A673 (cell line): Measurements from ENCODE around the gene BGN. TPM values are rescaled to one million over a fixed set of nuclear protein-coding genes. Genes with fewer than 3 reads are reported as not detected.

Experiments used
- BruUV-seq: library from RNA; stranded (reverse); fragments of 400-500 nt; replicated peaks from 2 replicates; lab custom pipeline; 2021; lab: Mats Ljungman, UMichigan
- CTCF ChIA-PET: fragments of 300-600 bp; sonication (Branson Sonifier 250); formaldehyde crosslinking; loops from one replicate; lab custom pipeline; 2022; ENCODE audit warnings: antibody characterized with exemption; lab: Charles Lee
- POLR2A ChIA-PET: fragments of 300-600 bp; sonication (Branson Sonifier 250); formaldehyde crosslinking; loops from one replicate; lab custom pipeline; 2022; ENCODE audit warnings: antibody characterized with exemption; ENCODE audit not compliant: low non-redundant PET; lab: Charles Lee
- DNase-seq: peaks from one replicate; pipeline ENCODE4 v3.0.0-alpha.2; 2015; ENCODE audit warnings: low spot score
- H3K27ac ChIP-seq: fragments of 200-600 bp; sonication (generic); 2 replicates; pipeline ENCODE4 v1.5.1; 2016; ENCODE audit warnings: mixed run types, low read depth, mild to moderate bottlenecking, mixed read lengths, antibody characterized with exemption, low read length; ENCODE audit not compliant: poor library complexity, severe bottlenecking
- H3K27me3 ChIP-seq: fragments of 200-600 bp; sonication (generic); replicated peaks from 2 replicates; pipeline ENCODE4 v1.6.1; 2017; ENCODE audit warnings: mixed run types, low read depth, mild to moderate bottlenecking, mixed read lengths, antibody characterized with exemption, low read length; ENCODE audit not compliant: insufficient read depth, poor library complexity
- H3K36me3 ChIP-seq: fragments of 200-600 bp; sonication (generic); 2 replicates; pipeline ENCODE4 v1.6.1; 2016; ENCODE audit warnings: mixed run types, mild to moderate bottlenecking, mixed read lengths, antibody characterized with exemption, low read length; ENCODE audit not compliant: insufficient read depth, poor library complexity, severe bottlenecking
- H3K4me1 ChIP-seq: fragments of 200-600 bp; sonication (generic); 2 replicates; pipeline ENCODE4 v1.6.1; 2017; ENCODE audit warnings: mixed run types, mild to moderate bottlenecking, mixed read lengths, antibody characterized with exemption, low read length; ENCODE audit not compliant: insufficient read depth, poor library complexity, severe bottlenecking
- H3K4me3 ChIP-seq: fragments of 200-600 bp; sonication (generic); 2 replicates; pipeline ENCODE4 v1.5.1; 2016; ENCODE audit warnings: low read depth, mixed run types, mild to moderate bottlenecking, mixed read lengths, low read length; ENCODE audit not compliant: poor library complexity, severe bottlenecking
- H3K9me3 ChIP-seq: fragments of 200-600 bp; sonication (generic); 2 replicates; pipeline ENCODE4 v1.6.1; 2016; ENCODE audit warnings: mixed run types, low read depth, mild to moderate bottlenecking, mixed read lengths, antibody characterized with exemption, low read length; ENCODE audit not compliant: poor library complexity, severe bottlenecking
- CTCF ChIP-seq: fragments of 300-800, 200-600 bp; sonication (generic); conservative IDR thresholded peaks from 2 replicates; pipeline ENCODE4 v1.5.1; 2017; ENCODE audit warnings: low read depth, mild to moderate bottlenecking, antibody characterized with exemption, low read length, moderate library complexity, mixed read lengths
- EZH2 ChIP-seq: fragments of 200-600 bp; sonication (generic); IDR thresholded peaks from 2 replicates; pipeline ENCODE4 v1.6.1; 2017; ENCODE audit warnings: borderline replicate concordance, low read depth, mild to moderate bottlenecking, mixed read lengths, antibody characterized with exemption, low read length; ENCODE audit not compliant: poor library complexity, severe bottlenecking
- intact Hi-C: fragments of 100-400 bp; cut with micrococcal nuclease; formaldehyde crosslinking; loops from one replicate; pipeline ENCODE4 v1.10.0; 2022; ENCODE audit not compliant: unreplicated experiment
- total RNA-seq: library from RNA; stranded (reverse); gene quantifications from 2 replicates; pipeline ENCODE4 v1.2.3, GENCODE V29; 2021

Gene BGN
- total RNA-seq, 1 experiment from 2014 or later, result 51.8 TPM

DNA sequence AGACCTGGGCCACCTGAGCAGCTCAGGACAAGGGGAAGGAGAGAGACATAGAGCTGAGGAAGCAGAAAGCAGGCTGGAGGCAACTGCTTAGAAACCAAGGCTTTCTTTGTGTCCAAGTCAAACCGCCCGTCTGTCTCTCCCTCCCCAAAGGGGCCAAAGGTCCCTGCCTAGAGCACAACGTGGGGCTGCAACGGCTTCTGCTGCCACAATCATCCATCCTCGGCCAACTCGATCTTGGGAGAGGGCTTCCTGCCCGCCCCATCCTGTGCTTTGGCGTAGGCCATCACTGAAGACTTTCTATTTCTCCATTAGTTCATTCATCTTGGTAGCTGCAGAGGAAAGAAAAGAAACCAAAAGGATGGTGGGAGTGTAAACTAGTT lies 47.2 kb upstream of the BGN start:
- TF ChIP-seq EZH2 (no peak), CTCF (no peak)
- no peak for DNase-seq
- ChIA-PET POLR2A (no interaction called here), CTCF (no interaction called here)
- no TSS peak for BruUV-seq
- H3K9me3 ChIP-seq, result no peaks in the 10 kb centered on the region
- H3K27me3 ChIP-seq, result no peaks in the 10 kb centered on the region
- H3K36me3 ChIP-seq, result no peaks in the 10 kb centered on the region
- intact Hi-C loops, result no loop called here
- H3K27ac ChIP-seq, result no peak overlapping the region
- no peaks in the 10 kb centered on the region for H3K4me1 ChIP-seq
- H3K4me3 ChIP-seq, result no peak overlapping the region

- BruUV-seq, result no TSS peak
- CTCF ChIA-PET, result no interaction called here
- TF ChIP-seq CTCF (no peak), EZH2 (no peak)
Observed at GRCh38 chrX:153448556-153449367, 46.0 kb upstream of the BGN start.

GRCh38 chrX:153449368-153450113 lies 45.2 kb upstream of the BGN start:
- Histone ChIP-seq H3K27me3 (no peaks in the 10 kb centered on the region), H3K4me3 (no peak overlapping the region)
- CTCF ChIA-PET, result no interaction called here

More at GRCh38 chrX:153448556-153449367, 46.0 kb upstream of the BGN start:
- POLR2A ChIA-PET, result no interaction called here
- Histone ChIP-seq H3K9me3 (no peaks in the 10 kb centered on the region), H3K4me3 (no peak overlapping the region), H3K36me3 (no peaks in the 10 kb centered on the region), H3K4me1 (no peaks in the 10 kb centered on the region), H3K27me3 (no peaks in the 10 kb centered on the region), H3K27ac (no peak overlapping the region)
- intact Hi-C loops, result no loop called here
- no peak for DNase-seq

More at GRCh38 chrX:153449368-153450113, 45.2 kb upstream of the BGN start:
- no peak for TF ChIP-seq CTCF
- no peak for TF ChIP-seq EZH2
- intact Hi-C loops, result no loop called here
- BruUV-seq, result no TSS peak
- H3K9me3 ChIP-seq, result no peaks in the 10 kb centered on the region
- DNase-seq, result no peak
- no peaks in the 10 kb centered on the region for H3K36me3 ChIP-seq
- no peaks in the 10 kb centered on the region for H3K4me1 ChIP-seq
- H3K27ac ChIP-seq, result no peak overlapping the region
- POLR2A ChIA-PET, result no interaction called here
